Esophagus muscularis mucosa (tissue), 4 donors: ENCODE data around the gene ZNF169.

Experiments used
- CTCF ChIP-seq, 3 experiments: fragments of 200-600 bp in 2 of 3; fragments of 450-650 bp in 1 of 3; sonication (generic) in 2 of 3; IDR thresholded peaks; one replicate each; pipeline ENCODE4 v1.5.1; 2017 to 2019; ENCODE audit warnings: antibody characterized with exemption in 3 of 3, mild to moderate bottlenecking in 2 of 3, moderate library complexity in 1 of 3
- EP300 ChIP-seq: sonication (generic); formaldehyde crosslinking; IDR thresholded peaks from one replicate; pipeline ENCODE4 v1.6.1; 2017; ENCODE audit warnings: antibody characterized with exemption
- POLR2A ChIP-seq: fragments of 450-650 bp; IDR thresholded peaks from one replicate; pipeline ENCODE4 v1.6.1; 2017; ENCODE audit warnings: antibody characterized with exemption, moderate library complexity, mild to moderate bottlenecking, low read depth

GRCh38 chr9:94287877-94288513 is 28.9 kb downstream of the ZNF169 start:
- no peak for TF ChIP-seq CTCF (IDR thresholded peaks at IDR 0.05)
- no peak for TF ChIP-seq EP300
- TF ChIP-seq POLR2A, result no peak
